HAP-1 (cell line): Measurements from ENCODE around the gene SMIM23.

Experiments
- DNase-seq, 2 experiments: peaks; one replicate each; pipeline ENCODE4 v3.0.0-alpha.2; 2016 to 2020; ENCODE audit warnings: low spot score in 2 of 2
- H3K27me3 ChIP-seq: fragments of 250-450 bp; sonication (Bioruptor Pico); 2 replicates; pipeline ENCODE4 v1.5.1; 2020; ENCODE audit warnings: low read depth, mild to moderate bottlenecking, moderate library complexity
- H3K36me3 ChIP-seq: fragments of 250-450 bp; sonication (Bioruptor Pico); replicated peaks from 2 replicates; pipeline ENCODE4 v1.5.1; 2020; ENCODE audit warnings: mild to moderate bottlenecking
- H3K4me1 ChIP-seq: fragments of 250-450 bp; sonication (Bioruptor Pico); 2 replicates; pipeline ENCODE4 v1.5.1; 2020; ENCODE audit warnings: mild to moderate bottlenecking
- H3K4me3 ChIP-seq: fragments of 250-450 bp; sonication (Bioruptor Pico); 2 replicates; pipeline ENCODE4 v1.5.1; 2020; ENCODE audit warnings: mild to moderate bottlenecking, moderate library complexity
- H3K9me3 ChIP-seq: fragments of 250-450 bp; sonication (Bioruptor Pico); 2 replicates; pipeline ENCODE4 v1.5.1; 2020; ENCODE audit warnings: mild to moderate bottlenecking, moderate library complexity
- in situ Hi-C: fragments of 300-500 bp; cut with MboI; formaldehyde crosslinking; loops from 3 replicates; pipeline ENCODE4 v1.14.3; 2020; ENCODE audit warnings: low sequenced_read_pairs, inconsistent platforms, mixed read lengths

Gene SMIM23

GRCh38 chr5:171783051-171783450 lies 2.6 kb upstream of the SMIM23 start:
- Histone ChIP-seq H3K36me3 (no peaks in the 10 kb centered on the region), H3K4me3 (no peak overlapping the region), H3K27me3 (no peaks in the 10 kb centered on the region), H3K9me3 (no peaks in the 10 kb centered on the region), H3K4me1 (no peaks in the 10 kb centered on the region)
- DNase-seq: no peak
- in situ Hi-C loops: no loop called here

DNA sequence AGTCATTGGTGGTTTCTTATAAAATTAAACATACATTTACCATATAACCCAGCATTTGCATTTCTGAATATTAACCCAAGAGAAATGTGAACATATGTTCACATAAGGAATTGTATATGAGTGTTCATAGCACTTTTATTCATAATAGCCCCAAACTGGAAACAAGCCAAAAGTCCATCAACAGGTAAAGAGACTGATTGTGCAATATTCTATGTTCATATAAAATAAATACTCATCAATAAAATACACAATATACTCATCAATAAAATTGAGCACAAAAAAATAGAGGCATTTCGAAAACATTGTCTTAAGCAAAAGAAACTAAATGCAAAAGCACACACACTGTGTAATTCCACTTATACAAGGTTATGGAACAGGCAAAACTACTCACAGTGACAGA lies 3.7 kb downstream of the SMIM23 start:
- in situ Hi-C loops: no loop called here
- H3K4me1 ChIP-seq: no peaks in the 10 kb centered on the region
- no peaks in the 10 kb centered on the region for H3K9me3 ChIP-seq
- H3K27me3 ChIP-seq: no peaks in the 10 kb centered on the region
- no peak overlapping the region for H3K4me3 ChIP-seq
- no peaks in the 10 kb centered on the region for H3K36me3 ChIP-seq
- no peak for DNase-seq

GRCh38 chr5:171790408-171790807 lies 4.8 kb downstream of the SMIM23 start:
- in situ Hi-C loops: no loop called here
- Histone ChIP-seq H3K4me3 (no peak overlapping the region), H3K36me3 (no peaks in the 10 kb centered on the region), H3K9me3 (no peaks in the 10 kb centered on the region), H3K27me3 (no peaks in the 10 kb centered on the region), H3K4me1 (no peaks in the 10 kb centered on the region)
- no peak for DNase-seq

GRCh38 chr5:171794470-171794960 lies 8.9 kb downstream of the SMIM23 start:
- Histone ChIP-seq H3K27me3 (no peaks in the 10 kb centered on the region), H3K9me3 (no peaks in the 10 kb centered on the region), H3K4me3 (no peak overlapping the region), H3K36me3 (no peaks in the 10 kb centered on the region), H3K4me1 (no peaks in the 10 kb centered on the region)
- in situ Hi-C loops: no loop called here
- DNase-seq: no peak

DNA sequence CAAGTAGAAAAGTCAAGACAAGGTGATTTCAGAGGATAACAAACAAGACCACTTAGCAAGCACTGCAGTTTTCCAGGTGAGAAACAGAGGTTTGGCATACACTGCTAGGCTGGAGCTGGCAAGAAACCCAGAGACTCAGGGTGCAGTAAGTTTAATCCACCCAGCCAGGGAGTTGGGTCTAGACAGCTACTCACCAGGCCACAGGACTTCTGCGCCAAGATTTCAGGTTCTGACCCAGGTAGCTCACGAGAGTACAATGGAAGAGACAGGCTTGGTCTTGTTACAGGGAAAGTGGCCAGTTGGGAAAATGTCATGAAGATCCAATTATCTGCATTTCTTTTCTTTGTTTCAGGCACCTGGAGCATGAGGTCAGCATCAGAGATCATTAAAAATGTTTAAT lies 9.8 kb downstream of the SMIM23 start:
- Histone ChIP-seq H3K9me3 (no peaks in the 10 kb centered on the region), H3K27me3 (no peaks in the 10 kb centered on the region), H3K36me3 (no peaks in the 10 kb centered on the region), H3K4me1 (no peaks in the 10 kb centered on the region), H3K4me3 (no peak overlapping the region)
- no peak for DNase-seq
- in situ Hi-C loops: no loop called here

GRCh38 chr5:171796436-171796835 lies 10.8 kb downstream of the SMIM23 start:
- H3K4me3 ChIP-seq: no peak overlapping the region
- H3K9me3 ChIP-seq: no peaks in the 10 kb centered on the region
- H3K36me3 ChIP-seq: no peaks in the 10 kb centered on the region
- no peak for DNase-seq
- no peaks in the 10 kb centered on the region for H3K4me1 ChIP-seq
- H3K27me3 ChIP-seq: no peaks in the 10 kb centered on the region
- in situ Hi-C loops: no loop called here

GRCh38 chr5:171797543-171797942 lies 11.9 kb downstream of the SMIM23 start:
- DNase-seq: no peak
- no peaks in the 10 kb centered on the region for H3K36me3 ChIP-seq
- no peaks in the 10 kb centered on the region for H3K4me1 ChIP-seq
- in situ Hi-C loops: no loop called here
- H3K27me3 ChIP-seq: no peaks in the 10 kb centered on the region
- no peaks in the 10 kb centered on the region for H3K9me3 ChIP-seq
- H3K4me3 ChIP-seq: no peak overlapping the region

GRCh38 chr5:171798418-171798817 lies 12.8 kb downstream of the SMIM23 start:
- Histone ChIP-seq H3K4me3 (no peak overlapping the region), H3K27me3 (peaks cover 4% of the 10 kb centered on the region; the same call in 1 of the 2 replicates), H3K36me3 (no peaks in the 10 kb centered on the region), H3K9me3 (no peaks in the 10 kb centered on the region), H3K4me1 (no peaks in the 10 kb centered on the region)
- no peak for DNase-seq
- in situ Hi-C loops: no loop called here

DNA sequence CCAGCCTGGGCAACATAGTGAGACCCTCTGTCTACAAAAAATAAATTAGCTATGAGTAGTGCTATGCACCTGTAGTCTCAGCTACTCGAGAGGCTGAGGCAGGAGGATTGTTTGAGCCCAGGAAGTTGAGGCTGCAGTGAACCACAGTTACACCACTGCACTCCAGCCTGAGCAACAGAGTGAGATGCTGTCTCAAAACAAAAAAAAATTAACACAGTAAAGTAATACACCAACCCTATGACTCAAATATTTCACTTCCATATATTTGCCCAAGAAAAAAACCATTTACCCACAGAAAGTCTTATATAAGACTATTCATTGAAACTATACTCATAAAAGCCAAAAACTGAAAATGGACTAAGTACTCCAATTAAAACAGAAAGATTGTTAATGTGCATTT lies 16.2 kb downstream of the SMIM23 start:
- in situ Hi-C loops: no loop called here
- DNase-seq: no peak
- no peaks in the 10 kb centered on the region for H3K36me3 ChIP-seq
- H3K27me3 ChIP-seq: peaks cover 19% of the 10 kb centered on the region
- H3K9me3 ChIP-seq: no peaks in the 10 kb centered on the region
- H3K4me3 ChIP-seq: no peak overlapping the region
- H3K4me1 ChIP-seq: no peaks in the 10 kb centered on the region

DNA sequence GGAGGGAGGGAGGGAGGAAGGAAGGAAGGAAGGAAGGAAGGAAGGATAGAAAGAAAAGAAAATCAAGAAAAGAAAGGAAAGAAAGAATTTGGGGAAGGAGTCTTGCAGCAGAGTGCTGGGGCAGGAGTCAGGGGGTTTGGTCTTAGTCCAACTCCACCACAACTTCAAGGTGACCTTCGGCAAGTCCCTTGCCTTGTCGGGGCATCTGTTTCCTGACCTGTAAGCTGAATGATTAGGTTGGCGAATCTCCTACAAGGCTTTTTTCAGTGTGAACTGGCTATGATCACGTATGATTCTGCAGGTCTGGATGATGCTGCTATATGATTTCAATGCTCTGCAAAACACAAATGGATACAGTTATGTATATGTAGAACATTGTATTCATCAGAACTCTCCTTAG lies 20.1 kb downstream of the SMIM23 start:
- in situ Hi-C loops: no loop called here
- Histone ChIP-seq H3K9me3 (no peaks in the 10 kb centered on the region), H3K4me3 (no peak overlapping the region), H3K4me1 (no peaks in the 10 kb centered on the region), H3K36me3 (no peaks in the 10 kb centered on the region), H3K27me3 (peaks cover 21% of the 10 kb centered on the region)
- DNase-seq: no peak

DNA sequence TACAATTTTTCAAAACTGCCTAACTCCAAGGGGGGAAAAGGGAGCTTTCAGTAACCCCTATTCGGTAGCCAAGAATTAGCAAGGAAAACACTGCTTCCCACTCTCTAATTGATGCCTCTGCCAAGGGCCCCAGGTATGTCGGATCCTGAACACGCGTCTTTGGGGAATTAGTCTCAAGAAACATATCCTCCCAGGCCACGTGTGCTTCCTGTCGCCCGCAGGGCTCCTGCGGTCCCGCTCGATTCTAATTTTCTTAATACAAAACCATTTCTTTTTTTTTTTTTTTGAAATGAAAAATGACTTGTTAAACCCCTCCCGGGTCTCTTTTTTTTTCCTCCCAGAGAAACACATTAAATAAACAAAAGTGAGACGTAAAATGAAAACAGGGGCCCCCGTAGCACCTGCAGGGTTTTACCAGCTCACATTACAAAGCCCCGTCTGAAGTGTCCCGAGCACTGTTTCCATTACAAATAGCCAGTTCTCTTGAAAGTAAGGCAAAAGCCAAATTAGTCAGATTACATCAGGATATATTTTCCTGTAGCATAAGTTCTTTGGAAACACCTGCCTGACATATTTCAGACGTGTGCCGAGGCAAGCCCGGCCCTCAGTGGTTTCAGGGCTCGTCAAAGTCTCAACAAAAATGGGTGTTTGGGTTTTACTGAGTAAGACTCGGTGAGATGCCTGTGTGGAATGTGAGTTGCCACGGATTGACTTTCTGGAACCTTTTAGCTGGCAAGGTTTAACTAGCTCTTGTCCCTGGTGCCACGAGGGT lies 21.5 kb downstream of the SMIM23 start:
- Histone ChIP-seq H3K9me3 (no peaks in the 10 kb centered on the region), H3K4me1 (no peaks in the 10 kb centered on the region), H3K36me3 (no peaks in the 10 kb centered on the region), H3K4me3 (no peak overlapping the region), H3K27me3 (peaks cover 21% of the 10 kb centered on the region)
- in situ Hi-C loops: no loop called here
- no peak for DNase-seq

DNA sequence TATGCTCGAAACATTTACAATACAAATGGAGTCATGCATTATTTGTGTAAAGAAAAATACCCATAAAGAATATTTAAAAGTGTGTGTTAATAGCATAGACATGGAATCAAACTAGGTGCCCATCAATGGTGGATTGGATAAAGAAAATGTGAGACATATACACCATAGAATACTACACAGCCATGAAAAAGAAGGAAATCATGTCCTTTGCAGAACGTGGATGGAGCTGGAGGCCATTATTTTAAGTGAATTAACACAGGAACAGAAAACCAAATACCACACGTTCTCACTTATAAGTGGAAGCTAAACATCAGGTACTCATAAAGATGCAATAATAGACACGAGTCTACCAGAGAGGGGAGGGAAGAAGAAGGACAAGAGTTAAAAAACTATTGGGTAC lies 22.8 kb downstream of the SMIM23 start:
- no peak for DNase-seq
- peaks cover 24% of the 10 kb centered on the region for H3K27me3 ChIP-seq
- in situ Hi-C loops: no loop called here

DNA sequence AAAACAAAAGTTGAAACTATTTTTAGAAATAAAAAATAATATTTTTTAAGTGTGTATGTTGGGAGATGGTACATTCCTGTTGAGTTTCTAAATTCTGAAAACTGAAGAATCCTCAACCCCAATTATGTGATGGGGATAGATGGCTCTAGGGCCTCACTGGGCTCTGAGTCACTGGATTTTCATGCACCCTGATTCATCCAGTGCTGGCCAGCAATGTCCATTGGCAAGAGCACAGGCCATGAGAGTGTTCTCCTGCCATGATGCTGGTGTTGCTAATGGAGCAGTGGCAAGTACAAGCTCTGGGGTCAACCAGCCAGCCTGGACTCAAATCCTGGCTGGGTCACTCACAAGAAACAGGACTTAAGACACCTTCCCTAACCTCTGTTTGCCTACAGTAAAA lies 23.3 kb downstream of the SMIM23 start:
- H3K36me3 ChIP-seq: no peaks in the 10 kb centered on the region

More for the DNA sequence above, 22.8 kb downstream of the SMIM23 start:
- Histone ChIP-seq H3K4me3 (no peak overlapping the region), H3K36me3 (no peaks in the 10 kb centered on the region), H3K9me3 (no peaks in the 10 kb centered on the region), H3K4me1 (no peaks in the 10 kb centered on the region)

GRCh38 chr5:171810227-171810626 lies 24.6 kb downstream of the SMIM23 start:
- Histone ChIP-seq H3K4me3 (no peak overlapping the region), H3K36me3 (no peaks in the 10 kb centered on the region), H3K9me3 (no peaks in the 10 kb centered on the region), H3K27me3 (peaks cover 24% of the 10 kb centered on the region), H3K4me1 (no peaks in the 10 kb centered on the region)
- no peak for DNase-seq
- in situ Hi-C loops: no loop called here

More for the DNA sequence above, 23.3 kb downstream of the SMIM23 start:
- DNase-seq: no peak
- Histone ChIP-seq H3K27me3 (peaks cover 26% of the 10 kb centered on the region), H3K4me1 (no peaks in the 10 kb centered on the region), H3K9me3 (no peaks in the 10 kb centered on the region), H3K4me3 (no peak overlapping the region)
- in situ Hi-C loops: no loop called here

DNA sequence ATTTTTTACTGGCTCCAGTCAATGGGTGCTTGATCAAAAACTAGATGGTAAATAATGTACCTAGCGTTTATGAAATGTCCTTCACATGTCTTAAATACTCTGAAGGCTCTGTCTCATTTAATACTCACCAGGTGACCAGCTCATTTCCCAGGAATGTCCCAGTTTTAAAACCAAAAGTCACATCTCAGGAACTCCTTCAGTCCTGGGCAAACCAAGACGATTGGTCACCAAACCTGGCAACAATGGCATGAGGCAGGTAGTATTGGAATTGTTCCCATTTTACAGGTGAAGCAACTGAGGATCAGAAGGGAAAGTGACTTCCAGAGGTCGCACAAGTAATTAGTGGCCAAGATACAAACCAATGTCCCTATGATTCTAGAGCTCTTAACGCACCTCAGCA lies 27.7 kb downstream of the SMIM23 start:
- Histone ChIP-seq H3K36me3 (no peaks in the 10 kb centered on the region), H3K4me1 (no peaks in the 10 kb centered on the region), H3K4me3 (no peak overlapping the region), H3K27me3 (peaks cover 10% of the 10 kb centered on the region), H3K9me3 (no peaks in the 10 kb centered on the region)
- DNase-seq: no peak
- in situ Hi-C loops: no loop called here
